H9 (cell line): ENCODE results near the gene FGR. TPM values are rescaled to one million over a fixed set of nuclear protein-coding genes. Genes with fewer than 3 reads are reported as not detected.

Experiments
- DNase-seq: peaks from one replicate; pipeline ENCODE4 v3.0.0-alpha.2; 2017
- H2AFZ ChIP-seq: one replicate; pipeline ENCODE4 v1.6.1; 2013; ENCODE audit warnings: mild to moderate bottlenecking, low read length, control low read depth, moderate library complexity
- H2AK5ac ChIP-seq: 2 replicates; pipeline ENCODE4 v1.6.1; 2013; ENCODE audit warnings: low read length, control low read depth, mixed read lengths; ENCODE audit not compliant: insufficient read length
- H2BK120ac ChIP-seq: one replicate; pipeline ENCODE4 v1.6.1; 2013; ENCODE audit warnings: low read depth, mild to moderate bottlenecking, low read length, control low read depth, inconsistent platforms; ENCODE audit not compliant: poor library complexity, severe bottlenecking
- H2BK12ac ChIP-seq: 2 replicates; pipeline ENCODE4 v1.6.1; 2013; ENCODE audit warnings: low read length, control low read depth, mixed read lengths, low read depth; ENCODE audit not compliant: insufficient read length
- H2BK15ac ChIP-seq: 2 replicates; pipeline ENCODE4 v1.6.1; 2013; ENCODE audit warnings: low read depth, low read length, control low read depth
- H2BK20ac ChIP-seq: one replicate; pipeline ENCODE4 v1.6.1; 2013; ENCODE audit warnings: low read depth, mild to moderate bottlenecking, low read length, control low read depth, inconsistent platforms; ENCODE audit not compliant: poor library complexity, severe bottlenecking
- H2BK5ac ChIP-seq: 2 replicates; pipeline ENCODE4 v1.6.1; 2013; ENCODE audit warnings: low read length, control low read depth, mixed read lengths; ENCODE audit not compliant: insufficient read length
- H3K14ac ChIP-seq: 2 replicates; pipeline ENCODE4 v1.6.1; 2013; ENCODE audit warnings: low read length, control low read depth; ENCODE audit not compliant: insufficient read depth
- H3K18ac ChIP-seq: 2 replicates; pipeline ENCODE4 v1.6.1; 2013; ENCODE audit warnings: low read depth, mild to moderate bottlenecking, mixed read lengths, low read length, control low read depth; ENCODE audit not compliant: insufficient read length
- H3K23ac ChIP-seq: 2 replicates; pipeline ENCODE4 v1.6.1; 2013; ENCODE audit warnings: low read length, control low read depth, mixed read lengths, low read depth; ENCODE audit not compliant: insufficient read length
- H3K23me2 ChIP-seq: 2 replicates; pipeline ENCODE4 v1.6.1; 2013; ENCODE audit warnings: low read depth, mild to moderate bottlenecking, mixed read lengths, low read length, control low read depth; ENCODE audit not compliant: insufficient read length, poor library complexity, severe bottlenecking
- H3K27ac ChIP-seq: 2 replicates; pipeline ENCODE4 v1.5.1; 2013; ENCODE audit warnings: low read length, control low read depth, mixed read lengths, low read depth; ENCODE audit not compliant: insufficient read length
- H3K27me3 ChIP-seq: 2 replicates; pipeline ENCODE4 v1.6.1; 2013; ENCODE audit warnings: low read length, control low read depth, inconsistent platforms; ENCODE audit not compliant: insufficient read depth
- H3K4ac ChIP-seq: 2 replicates; pipeline ENCODE4 v1.6.1; 2013; ENCODE audit warnings: low read depth, mild to moderate bottlenecking, control low read depth, inconsistent platforms, low read length, moderate library complexity
- H3K4me1 ChIP-seq: 2 replicates; pipeline ENCODE4 v1.6.1; 2013; ENCODE audit warnings: low read length, control low read depth, inconsistent platforms; ENCODE audit not compliant: insufficient read depth
- H3K4me2 ChIP-seq: 2 replicates; pipeline ENCODE4 v1.6.1; 2013; ENCODE audit warnings: low read length, control low read depth, mixed read lengths; ENCODE audit not compliant: insufficient read length, insufficient read depth
- H3K56ac ChIP-seq: 2 replicates; pipeline ENCODE4 v1.6.1; 2013; ENCODE audit warnings: low read depth, mild to moderate bottlenecking, mixed read lengths, low read length, control low read depth; ENCODE audit not compliant: insufficient read length
- H3K79me1 ChIP-seq: 2 replicates; pipeline ENCODE4 v1.6.1; 2013; ENCODE audit warnings: low read depth, mild to moderate bottlenecking, moderate library complexity, low read length, control low read depth, inconsistent platforms; ENCODE audit not compliant: insufficient read depth, poor library complexity, severe bottlenecking
- H3K79me2 ChIP-seq: 2 replicates; pipeline ENCODE4 v1.6.1; 2013; ENCODE audit warnings: low read length, control low read depth, inconsistent platforms; ENCODE audit not compliant: insufficient read depth
- H3K9ac ChIP-seq: 2 replicates; pipeline ENCODE4 v1.6.1; 2013; ENCODE audit warnings: low read length, control low read depth, mixed read lengths; ENCODE audit not compliant: insufficient read length; ENCODE audit errors: extremely low read depth
- H3K9me3 ChIP-seq: one replicate; pipeline ENCODE4 v1.6.1; 2013; ENCODE audit warnings: low read depth, low read length, inconsistent platforms; ENCODE audit not compliant: control insufficient read depth
- H3T11ph ChIP-seq: one replicate; pipeline ENCODE4 v1.6.1; 2013; ENCODE audit warnings: mild to moderate bottlenecking, low read length, control low read depth, inconsistent platforms
- H4K20me1 ChIP-seq: one replicate; pipeline ENCODE4 v1.6.1; 2013; ENCODE audit not compliant: control insufficient read depth, insufficient read length, insufficient read depth
- H4K5ac ChIP-seq: 2 replicates; pipeline ENCODE4 v1.6.1; 2013; ENCODE audit warnings: low read depth, mild to moderate bottlenecking, mixed read lengths, low read length, control low read depth; ENCODE audit not compliant: insufficient read length
- H4K8ac ChIP-seq: replicated peaks from 2 replicates; pipeline ENCODE4 v1.6.1; 2013; ENCODE audit warnings: low read length, control low read depth, mixed read lengths, low read depth; ENCODE audit not compliant: insufficient read length
- H4K91ac ChIP-seq: 2 replicates; pipeline ENCODE4 v1.6.1; 2013; ENCODE audit warnings: low read depth, mild to moderate bottlenecking, moderate library complexity, mixed read lengths, low read length, control low read depth; ENCODE audit not compliant: insufficient read length
- H3K27ac Mint-ChIP-seq, 3 experiments: 2 replicates in 2 of 3; 3 replicates in 1 of 3; pipeline ENCODE4 v1.8.0; 2020 to 2021; ENCODE audit warnings: mixed read lengths in 3 of 3, mild to moderate bottlenecking in 1 of 3, moderate library complexity in 1 of 3
- H3K27me3 Mint-ChIP-seq: 2 replicates; pipeline ENCODE4 v1.8.0; 2021; ENCODE audit warnings: low read depth, mild to moderate bottlenecking, moderate library complexity, mixed read lengths
- H3K36me3 Mint-ChIP-seq, 3 experiments: 2 replicates in 2 of 3; 3 replicates in 1 of 3; pipeline ENCODE4 v1.8.0; 2020 to 2021; ENCODE audit warnings: low read depth in 3 of 3, mixed read lengths in 3 of 3; ENCODE audit not compliant: insufficient read depth in 1 of 3
- H3K4me1 Mint-ChIP-seq, 2 experiments: 2 replicates each; pipeline ENCODE4 v1.8.0; 2020; ENCODE audit warnings: mixed read lengths in 2 of 2
- H3K4me3 Mint-ChIP-seq, 2 experiments: 2 replicates in 1 of 2; 3 replicates in 1 of 2; pipeline ENCODE4 v1.8.0; 2020 to 2021; ENCODE audit warnings: mild to moderate bottlenecking in 2 of 2, mixed read lengths in 2 of 2, moderate library complexity in 1 of 2
- H3K9me3 Mint-ChIP-seq, 2 experiments: 2 replicates in 1 of 2; 3 replicates in 1 of 2; pipeline ENCODE4 v1.8.0; 2020; ENCODE audit warnings: mild to moderate bottlenecking in 2 of 2, mixed read lengths in 2 of 2, moderate library complexity in 1 of 2
- CTCF ChIP-seq: fragments of 200-600 bp; sonication (generic); conservative IDR thresholded peaks from 3 replicates; pipeline ENCODE4 v1.8.0; 2021; ENCODE audit warnings: antibody characterized with exemption, mild to moderate bottlenecking
- WGBS: extraction: QIAGEN DNeasy Blood & Tissue Kit; methylation state at CpG from one replicate; pipeline ENCODE4 v1.1.7; 2013; ENCODE audit warnings: missing lambda C conversion rate, low lambda C conversion rate, mixed read lengths; ENCODE audit not compliant: insufficient read length; ENCODE audit errors: extremely low coverage; 5-methylcytosine and 5-hydroxymethylcytosine counted together
- total RNA-seq: library from RNA; stranded (reverse); gene quantifications from 2 replicates; pipeline ENCODE4 v1.2.1, GENCODE V29; 2021

FGR gene
- total RNA-seq, 1 experiment from 2014 or later: not detected

- Histone ChIP-seq H4K20me1 (no peaks in the 10 kb centered on the region), H3K18ac (no peak overlapping the region), H3K23me2 (no peaks in the 10 kb centered on the region), H4K8ac (no peak overlapping the region), H2BK15ac (no peak overlapping the region), H3K14ac (no peak overlapping the region), H2BK5ac (no peak overlapping the region), H3K56ac (no peak overlapping the region), H3K27me3 (no peaks in the 10 kb centered on the region), H3K4ac (no peak overlapping the region), H2BK12ac (no peak overlapping the region), H2BK20ac (no peak overlapping the region), H3K23ac (no peak overlapping the region), H4K5ac (no peak overlapping the region), H3K79me2 (no peaks in the 10 kb centered on the region), H3K79me1 (no peaks in the 10 kb centered on the region), H3K9me3 (no peaks in the 10 kb centered on the region), H3T11ph (no peak overlapping the region), H3K9ac (no peak overlapping the region), H3K27ac (no peak overlapping the region), H3K4me2 (no peak overlapping the region), H2AK5ac (no peak overlapping the region), H2BK120ac (no peak overlapping the region), H4K91ac (no peak overlapping the region), H3K4me1 (peaks cover 9% of the 10 kb centered on the region; the same call in 1 of the 2 replicates), H2AFZ (no peak overlapping the region)
- H3K27ac Mint-ChIP-seq: no peak overlapping the region
- no peak overlapping the region for H3K4me3 Mint-ChIP-seq
- TF ChIP-seq CTCF: no peak
- H3K9me3 Mint-ChIP-seq: no peaks in the 10 kb centered on the region; a peak in 1 of 5 replicates
- no peaks in the 10 kb centered on the region for H3K27me3 Mint-ChIP-seq
- H3K36me3 Mint-ChIP-seq: no peaks in the 10 kb centered on the region
- H3K4me1 Mint-ChIP-seq: peaks cover 31 to 36% of the 10 kb centered on the region in 2 experiments
- no CpG with 5 or more reads among the region's 11 CpGs for WGBS
- DNase-seq: no peak
Observed at GRCh38 chr1:27626031-27626935, 8.7 kb downstream of the FGR start.
